GM08714 (cell line): ENCODE results near the gene CPSF3.

Source experiments
- H3K4me3 ChIP-seq: fragments of 200-500 bp; sonication (Bioruptor generic); 2 replicates; pipeline ENCODE4 v1.5.1; 2014; ENCODE audit warnings: mild to moderate bottlenecking, low read length, inconsistent platforms
- ZNF274 ChIP-seq: IDR thresholded peaks from 2 replicates; pipeline ENCODE4 v1.6.1; 2012; ENCODE audit warnings: mild to moderate bottlenecking, low read depth, low read length

The CPSF3 gene

GRCh38 chr2:9403924-9404323 is 19.5 kb upstream of the CPSF3 start:
- TF ChIP-seq ZNF274 = no peak
- H3K4me3 ChIP-seq = no peak overlapping the region

GRCh38 chr2:9404451-9404850 is 19.0 kb upstream of the CPSF3 start:
- TF ChIP-seq ZNF274 = no peak
- no peak overlapping the region for H3K4me3 ChIP-seq

GRCh38 chr2:9405636-9406035 is 17.8 kb upstream of the CPSF3 start:
- H3K4me3 ChIP-seq = no peak overlapping the region
- no peak for TF ChIP-seq ZNF274

GRCh38 chr2:9406529-9407362 is 16.7 kb upstream of the CPSF3 start:
- no peak for TF ChIP-seq ZNF274

GRCh38 chr2:9407363-9407811 is 16.1 kb upstream of the CPSF3 start:
- no peak overlapping the region for H3K4me3 ChIP-seq
- no peak for TF ChIP-seq ZNF274

More at GRCh38 chr2:9406529-9407362, 16.7 kb upstream of the CPSF3 start:
- H3K4me3 ChIP-seq = no peak overlapping the region

GRCh38 chr2:9408641-9409151 is 14.8 kb upstream of the CPSF3 start:
- no peak for TF ChIP-seq ZNF274
- no peak overlapping the region for H3K4me3 ChIP-seq

- H3K4me3 ChIP-seq = no peak overlapping the region; the same call in 1 of the 2 replicates
- no peak for TF ChIP-seq ZNF274
These were observed 13.3 kb upstream of the CPSF3 start for GRCh38 chr2:9410108-9410507.

GRCh38 chr2:9412781-9413180 is 10.7 kb upstream of the CPSF3 start:
- H3K4me3 ChIP-seq = no peak overlapping the region
- no peak for TF ChIP-seq ZNF274

GRCh38 chr2:9415516-9416169 is 7.8 kb upstream of the CPSF3 start:
- no peak for TF ChIP-seq ZNF274
- no peak overlapping the region for H3K4me3 ChIP-seq

- no peak for TF ChIP-seq ZNF274
- H3K4me3 ChIP-seq = no peak overlapping the region
These were observed 7.0 kb upstream of the CPSF3 start for GRCh38 chr2:9416267-9416961.

- TF ChIP-seq ZNF274 = no peak
- H3K4me3 ChIP-seq = no peak overlapping the region
These were observed 6.5 kb upstream of the CPSF3 start for GRCh38 chr2:9416962-9417316.

GRCh38 chr2:9417725-9418124 is 5.7 kb upstream of the CPSF3 start:
- no peak overlapping the region for H3K4me3 ChIP-seq
- no peak for TF ChIP-seq ZNF274

- no peak overlapping the region for H3K4me3 ChIP-seq
- no peak for TF ChIP-seq ZNF274
These were observed 4.7 kb upstream of the CPSF3 start for GRCh38 chr2:9418746-9419145.

GRCh38 chr2:9419541-9419940 is 3.9 kb upstream of the CPSF3 start:
- TF ChIP-seq ZNF274 = no peak
- no peak overlapping the region for H3K4me3 ChIP-seq
